Activated naive CD8-positive, alpha-beta T cell treated with anti-CD3 and anti-CD28 coated beads for 36 hours (primary cell): ENCODE measurements around the gene USP7. TPM values are rescaled to one million over a fixed set of nuclear protein-coding genes. Genes with fewer than 3 reads are reported as not detected.

ENCODE experiments used
- DNase-seq: peaks from one replicate; pipeline ENCODE4 v3.0.0; 2021
- H3K27ac Mint-ChIP-seq: one replicate; pipeline ENCODE4 v1.8.0; 2022; ENCODE audit warnings: mild to moderate bottlenecking, moderate library complexity, mixed read lengths
- H3K27me3 Mint-ChIP-seq: one replicate; pipeline ENCODE4 v1.8.0; 2022; ENCODE audit warnings: mild to moderate bottlenecking, mixed read lengths
- H3K36me3 Mint-ChIP-seq: one replicate; pipeline ENCODE4 v1.8.0; 2021; ENCODE audit warnings: mild to moderate bottlenecking, mixed read lengths
- H3K4me1 Mint-ChIP-seq: one replicate; pipeline ENCODE4 v1.8.0; 2021; ENCODE audit warnings: mixed read lengths
- H3K4me3 Mint-ChIP-seq: one replicate; pipeline ENCODE4 v1.8.0; 2022; ENCODE audit warnings: mild to moderate bottlenecking, moderate library complexity, mixed read lengths
- H3K9me3 Mint-ChIP-seq: one replicate; pipeline ENCODE4 v1.8.0; 2022; ENCODE audit warnings: mixed read lengths
- total RNA-seq, 2 experiments: library from RNA; stranded (reverse); gene quantifications; one replicate each; pipeline ENCODE4 v1.2.3, GENCODE V29; 2021

Gene USP7
- total RNA-seq, 2 experiments from 2014 or later = 167 to 175 TPM

DNA sequence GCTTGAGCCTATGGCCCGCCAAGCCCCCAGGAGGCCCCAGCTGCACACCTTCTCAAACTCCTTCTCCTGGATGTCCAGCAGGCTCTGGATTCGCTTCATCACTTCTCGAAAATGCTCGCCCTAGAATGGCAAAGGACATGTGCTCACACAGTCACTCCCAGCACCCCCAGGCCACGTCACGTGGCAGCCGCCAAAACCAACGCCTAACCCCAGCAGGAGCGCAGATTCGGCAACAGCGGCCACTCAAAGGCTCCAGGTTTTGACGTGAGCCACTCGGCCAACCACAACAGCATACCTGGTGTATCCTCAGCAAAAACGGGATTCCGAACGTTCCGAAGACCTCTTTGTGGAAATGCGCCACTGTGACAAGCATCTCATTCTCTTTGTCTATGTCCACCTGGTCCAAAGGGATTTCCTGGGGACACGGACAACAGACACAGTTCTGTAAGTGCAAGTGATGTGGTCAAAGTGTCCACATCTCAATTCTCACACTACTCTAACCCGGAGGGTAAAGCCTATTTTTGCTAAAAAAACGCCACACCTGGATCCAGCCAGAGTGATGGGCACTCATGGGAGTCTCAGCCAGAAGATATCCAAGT, 68.9 kb downstream of the USP7 start:
- Mint-ChIP-seq H3K36me3 (peaks cover 39% of the 10 kb centered on the region), H3K27ac (no peak overlapping the region), H3K9me3 (no peaks in the 10 kb centered on the region), H3K4me3 (no peak overlapping the region), H3K4me1 (peaks cover 3% of the 10 kb centered on the region), H3K27me3 (no peaks in the 10 kb centered on the region)
- DNase-seq = no peak

DNA sequence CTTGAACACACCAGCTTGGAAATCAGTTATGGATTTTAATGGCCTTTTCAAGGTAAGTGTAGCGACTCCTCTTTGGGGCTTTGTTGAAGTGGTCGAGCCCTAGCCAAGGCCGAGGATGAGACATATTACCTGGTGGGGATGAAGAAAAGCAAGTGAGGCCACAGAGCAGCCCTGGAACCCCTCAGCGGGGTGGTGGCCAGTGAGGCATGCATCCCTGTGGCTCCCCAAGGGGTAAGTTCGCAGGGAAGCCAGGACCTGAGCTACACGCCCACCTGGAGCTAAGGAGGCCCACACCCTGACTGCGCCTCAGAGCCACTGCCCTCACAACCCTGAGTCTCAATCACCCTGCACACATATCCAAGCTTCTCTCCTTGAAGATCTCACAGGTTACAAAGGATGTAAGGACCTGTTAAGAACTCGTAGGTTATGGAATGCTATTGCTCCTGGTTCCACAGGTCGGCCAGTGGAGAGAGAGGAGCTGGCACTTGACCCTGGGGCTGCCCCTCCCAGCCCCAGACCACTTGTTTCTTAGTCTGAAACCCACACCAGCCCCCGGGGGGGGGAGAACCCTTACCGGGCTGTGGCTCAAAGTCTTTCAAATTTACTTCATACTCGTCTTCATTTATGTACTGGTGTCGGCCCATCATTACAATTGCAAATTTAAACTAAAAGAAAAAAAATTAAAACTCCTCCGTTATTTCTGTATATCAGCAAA, 69.6 kb downstream of the USP7 start:
- no peaks in the 10 kb centered on the region for H3K27me3 Mint-ChIP-seq
- no peak overlapping the region for H3K27ac Mint-ChIP-seq
- peaks cover 39% of the 10 kb centered on the region for H3K36me3 Mint-ChIP-seq
- H3K9me3 Mint-ChIP-seq = no peaks in the 10 kb centered on the region
- H3K4me3 Mint-ChIP-seq = no peak overlapping the region
- no peak for DNase-seq
- H3K4me1 Mint-ChIP-seq = peaks cover 3% of the 10 kb centered on the region

DNA sequence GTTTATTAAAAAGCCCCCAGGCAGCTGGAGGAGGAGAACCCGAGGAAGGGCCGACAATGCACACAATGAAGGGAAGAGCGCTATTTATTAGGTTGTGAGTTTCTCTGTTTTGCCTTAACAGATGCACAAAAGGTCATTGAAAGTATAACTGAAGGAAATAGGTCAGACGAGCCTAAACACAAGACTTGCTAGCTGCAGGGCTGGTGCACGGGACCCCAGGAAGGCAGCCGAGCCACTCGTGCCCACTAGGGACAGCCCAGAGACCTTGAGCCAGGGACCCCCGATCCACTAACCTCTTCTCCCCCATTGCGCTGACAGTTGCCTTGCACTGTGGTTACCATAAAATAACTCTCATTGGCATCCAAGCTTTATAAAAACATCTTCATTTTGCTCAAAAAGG, 70.3 kb downstream of the USP7 start:
- peaks cover 3% of the 10 kb centered on the region for H3K4me1 Mint-ChIP-seq
- H3K27ac Mint-ChIP-seq = peak overlapping the region; percentile 5
- H3K4me3 Mint-ChIP-seq = no peak overlapping the region
- H3K27me3 Mint-ChIP-seq = no peaks in the 10 kb centered on the region
- H3K36me3 Mint-ChIP-seq = peaks cover 32% of the 10 kb centered on the region
- no peak for DNase-seq
- H3K9me3 Mint-ChIP-seq = no peaks in the 10 kb centered on the region

GRCh38 chr16:8892101-8892575, 71.6 kb downstream of the USP7 start:
- no peaks in the 10 kb centered on the region for H3K9me3 Mint-ChIP-seq
- no peak overlapping the region for H3K4me3 Mint-ChIP-seq
- peak overlapping the region; percentile 68 for H3K27ac Mint-ChIP-seq
- H3K27me3 Mint-ChIP-seq = no peaks in the 10 kb centered on the region
- peaks cover 3% of the 10 kb centered on the region for H3K4me1 Mint-ChIP-seq
- H3K36me3 Mint-ChIP-seq = peaks cover 25% of the 10 kb centered on the region
- DNase-seq = no peak

DNA sequence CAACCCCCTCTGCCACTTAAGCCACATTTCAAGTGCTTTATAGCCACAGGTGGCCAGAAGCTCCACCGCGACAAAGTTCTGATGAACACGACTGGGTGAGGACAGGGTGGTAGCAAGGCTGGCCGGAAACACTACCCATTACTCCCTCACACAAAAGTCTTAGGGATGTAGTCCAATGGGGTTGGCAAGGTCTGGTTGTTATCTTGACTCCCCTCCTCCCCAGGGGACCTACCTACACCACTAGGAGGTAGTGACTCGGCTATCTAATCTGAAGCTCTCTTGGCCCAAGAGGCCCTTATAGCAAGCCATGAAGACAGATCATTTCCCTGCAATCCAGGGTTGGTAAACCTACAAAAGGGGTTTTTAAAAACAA, 73.2 kb downstream of the USP7 start:
- H3K36me3 Mint-ChIP-seq = peaks cover 22% of the 10 kb centered on the region
- no peak overlapping the region for H3K4me3 Mint-ChIP-seq
- peak overlapping the region; percentile 54 for H3K27ac Mint-ChIP-seq
- no peak for DNase-seq
- H3K4me1 Mint-ChIP-seq = peaks cover 11% of the 10 kb centered on the region
- H3K27me3 Mint-ChIP-seq = peaks cover 5% of the 10 kb centered on the region
- H3K9me3 Mint-ChIP-seq = no peaks in the 10 kb centered on the region

DNA sequence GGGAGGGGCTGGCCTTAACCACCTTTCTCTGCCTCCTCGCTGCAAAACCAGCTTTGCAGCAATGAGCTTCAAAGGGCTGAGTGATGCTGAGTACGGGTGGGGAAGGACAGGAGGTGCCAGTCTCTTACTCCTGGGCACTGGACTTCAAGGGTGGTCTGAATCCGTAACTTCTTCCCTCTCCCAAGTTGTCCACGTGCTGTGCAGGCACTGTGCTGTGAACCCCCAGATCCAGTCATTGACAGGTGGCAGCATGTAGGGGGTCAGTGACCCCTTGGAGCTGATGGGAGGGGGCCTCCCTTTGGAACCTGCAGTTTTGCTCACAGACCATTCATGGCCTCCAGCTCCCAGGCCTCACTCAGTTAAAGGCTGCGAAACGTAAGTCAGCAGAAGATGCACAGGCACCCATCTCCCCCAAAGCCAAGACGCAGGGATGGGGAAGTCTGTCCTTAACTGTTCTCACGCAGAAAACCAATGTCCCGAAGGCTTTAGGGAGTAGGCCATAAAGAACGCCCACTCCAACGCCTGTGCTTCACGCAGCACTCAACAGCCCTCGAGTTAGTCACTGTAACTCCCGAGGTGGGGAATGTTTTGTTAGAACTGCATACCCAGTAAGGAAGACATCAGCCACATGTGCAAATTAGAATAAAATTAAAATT, 73.7 kb downstream of the USP7 start:
- peaks cover 11% of the 10 kb centered on the region for H3K4me1 Mint-ChIP-seq
- H3K27ac Mint-ChIP-seq = no peak overlapping the region
- H3K9me3 Mint-ChIP-seq = no peaks in the 10 kb centered on the region
- H3K27me3 Mint-ChIP-seq = peaks cover 7% of the 10 kb centered on the region
- no peak for DNase-seq
- no peak overlapping the region for H3K4me3 Mint-ChIP-seq
- H3K36me3 Mint-ChIP-seq = peaks cover 17% of the 10 kb centered on the region

- Mint-ChIP-seq H3K4me3 (no peak overlapping the region), H3K27me3 (peaks cover 7% of the 10 kb centered on the region), H3K27ac (no peak overlapping the region), H3K4me1 (peaks cover 11% of the 10 kb centered on the region), H3K9me3 (no peaks in the 10 kb centered on the region), H3K36me3 (peaks cover 11% of the 10 kb centered on the region)
- DNase-seq = no peak
Measured at GRCh38 chr16:8888951-8889892, 74.5 kb downstream of the USP7 start.

GRCh38 chr16:8887952-8888560, 75.7 kb downstream of the USP7 start:
- DNase-seq = no peak
- Mint-ChIP-seq H3K9me3 (no peaks in the 10 kb centered on the region), H3K4me1 (peaks cover 11% of the 10 kb centered on the region), H3K27me3 (peaks cover 7% of the 10 kb centered on the region), H3K27ac (no peak overlapping the region), H3K36me3 (peaks cover 11% of the 10 kb centered on the region), H3K4me3 (no peak overlapping the region)

DNA sequence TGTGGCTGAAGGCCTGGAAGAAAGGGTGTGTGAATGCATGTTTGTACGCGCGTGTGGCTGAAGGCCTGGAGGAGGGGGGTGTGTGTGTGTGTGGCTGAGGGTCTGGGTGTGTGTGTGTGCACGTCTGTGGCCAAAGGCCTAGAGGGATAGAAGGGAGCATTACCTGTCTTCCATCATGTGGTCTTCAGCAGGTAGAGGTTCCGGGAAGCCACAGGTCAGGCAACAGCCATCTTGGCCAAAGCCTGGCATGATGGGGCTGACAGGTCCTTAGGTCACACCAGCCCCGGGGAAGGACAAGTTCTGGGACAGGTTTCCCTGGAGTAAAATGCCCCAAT, 76.3 kb downstream of the USP7 start:
- Mint-ChIP-seq H3K27me3 (peaks cover 7% of the 10 kb centered on the region), H3K36me3 (peaks cover 11% of the 10 kb centered on the region), H3K9me3 (no peaks in the 10 kb centered on the region), H3K4me3 (no peak overlapping the region), H3K4me1 (peaks cover 11% of the 10 kb centered on the region), H3K27ac (no peak overlapping the region)
- no peak for DNase-seq

- H3K4me1 Mint-ChIP-seq = peaks cover 9% of the 10 kb centered on the region
- peaks cover 7% of the 10 kb centered on the region for H3K27me3 Mint-ChIP-seq
- peaks cover 8% of the 10 kb centered on the region for H3K36me3 Mint-ChIP-seq
- no peak for DNase-seq
- no peak overlapping the region for H3K27ac Mint-ChIP-seq
- no peaks in the 10 kb centered on the region for H3K9me3 Mint-ChIP-seq
- no peak overlapping the region for H3K4me3 Mint-ChIP-seq
Measured at GRCh38 chr16:8886593-8887430, 76.9 kb downstream of the USP7 start.

DNA sequence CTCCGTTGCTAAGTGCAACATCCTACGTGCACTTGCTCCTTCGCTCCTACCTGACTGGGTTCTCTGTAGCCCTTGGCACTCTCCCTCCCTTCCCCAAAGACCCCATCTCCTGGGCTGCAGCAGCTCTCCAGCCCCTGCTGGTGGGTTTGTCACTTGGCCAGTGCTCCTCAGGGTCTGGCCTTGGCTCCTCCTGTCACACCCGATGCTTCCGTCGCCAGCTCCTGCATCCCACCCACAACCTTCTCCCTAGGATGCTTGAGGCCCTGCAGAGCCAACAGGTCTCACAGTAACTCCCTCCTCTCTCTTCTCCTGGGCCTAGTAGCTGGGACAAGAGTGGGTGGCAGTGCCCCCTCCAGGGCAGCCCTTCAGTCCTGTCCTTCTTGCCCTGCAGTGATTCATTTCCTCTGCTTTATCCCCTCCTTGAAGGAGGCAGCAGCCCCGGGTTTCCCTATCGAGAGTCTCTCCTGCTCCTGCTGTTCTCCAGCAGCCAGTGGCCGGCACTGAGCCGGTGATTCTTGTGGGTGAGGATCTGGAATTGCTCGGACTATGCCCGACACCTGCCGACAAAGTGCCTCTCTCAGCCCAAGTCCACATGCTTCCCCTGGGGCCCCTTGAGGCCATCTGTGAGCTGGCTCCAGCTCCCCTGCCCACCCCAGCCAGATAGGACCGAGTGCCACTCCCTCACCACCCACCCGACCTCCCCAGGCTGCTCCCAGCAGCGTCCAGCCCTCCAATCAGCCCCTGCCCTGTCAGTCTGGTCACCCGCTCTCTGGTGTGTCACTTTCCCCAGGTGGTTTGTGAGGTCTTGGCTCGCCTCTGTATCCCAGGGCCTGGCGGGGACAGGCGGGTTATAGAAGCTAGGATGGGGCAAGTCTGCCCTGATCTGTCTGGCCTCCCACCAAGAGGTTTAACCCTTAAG, 77.8 kb downstream of the USP7 start:
- no peak for DNase-seq
- Mint-ChIP-seq H3K4me3 (no peak overlapping the region), H3K27ac (no peak overlapping the region), H3K9me3 (no peaks in the 10 kb centered on the region), H3K4me1 (peaks cover 9% of the 10 kb centered on the region), H3K36me3 (peaks cover 3% of the 10 kb centered on the region), H3K27me3 (peaks cover 7% of the 10 kb centered on the region)

GRCh38 chr16:8882725-8883377, 80.9 kb downstream of the USP7 start:
- Mint-ChIP-seq H3K4me1 (peaks cover 10% of the 10 kb centered on the region), H3K27ac (no peak overlapping the region), H3K36me3 (no peaks in the 10 kb centered on the region), H3K27me3 (peaks cover 7% of the 10 kb centered on the region), H3K9me3 (no peaks in the 10 kb centered on the region), H3K4me3 (no peak overlapping the region)
- DNase-seq = no peak
